Heart right ventricle (tissue), 16 donors: Measurements from ENCODE around the gene PPM1F. TPM values are rescaled to one million over a fixed set of nuclear protein-coding genes. Genes with fewer than 3 reads are reported as not detected.

ENCODE experiments used
- ATAC-seq, 8 donors: fragments of 200-7000 bp; cut with Tn5 transposase; one replicate each; pipeline ENCODE4 v1.9.1; 2020; ENCODE audit warnings: mild to moderate bottlenecking in 8 of 8, moderate library complexity in 8 of 8, moderate number of reproducible peaks in 1 of 8
- DNase-seq, 2 donors: peaks; one replicate each; pipeline ENCODE4 v3.0.0-alpha.2; 2020
- H3K27ac ChIP-seq, 10 donors: fragments of 200-600 bp; sonication (generic) in 2 of 10; one replicate each; pipeline versions ENCODE4 v1.5.0 to v1.8.0; 2020 to 2022; ENCODE audit warnings: mild to moderate bottlenecking in 3 of 10
- H3K27me3 ChIP-seq, 7 donors: fragments of 200-600 bp; one replicate each; pipeline ENCODE4 v1.8.0; 2021 to 2022; ENCODE audit warnings: mild to moderate bottlenecking in 2 of 7
- H3K36me3 ChIP-seq, 9 donors: fragments of 200-600 bp; sonication (generic) in 1 of 9; one replicate each; pipeline versions ENCODE4 v1.5.0 to v1.8.0; 2020 to 2022; ENCODE audit warnings: mild to moderate bottlenecking in 2 of 9
- H3K4me1 ChIP-seq, 9 donors: fragments of 200-600 bp; sonication (generic) in 1 of 9; one replicate each; pipeline versions ENCODE4 v1.5.0 to v1.8.0; 2020 to 2022; ENCODE audit warnings: mild to moderate bottlenecking in 4 of 9
- H3K4me3 ChIP-seq, 10 donors: fragments of 200-600 bp; sonication (generic) in 2 of 10; one replicate each; pipeline versions ENCODE4 v1.5.0 to v1.8.0; 2020 to 2022; ENCODE audit warnings: mild to moderate bottlenecking in 7 of 10, moderate library complexity in 2 of 10
- H3K9me3 ChIP-seq, 11 donors: fragments of 200-600 bp in 10 of 11; sonication (generic) in 2 of 11; one replicate each; pipeline versions ENCODE4 v1.5.0 to v1.8.0; 2013 to 2022; ENCODE audit warnings: mild to moderate bottlenecking in 2 of 11, control low read depth in 1 of 11, moderate library complexity in 1 of 11
- WGBS, 2 donors: extraction: QIAGEN DNeasy Blood & Tissue Kit; methylation state at CpG; one replicate each; pipeline ENCODE4 v1.1.7; 2013; ENCODE audit warnings: inconsistent platforms in 1 of 2; 5-methylcytosine and 5-hydroxymethylcytosine counted together
- intact Hi-C, 10 donors: fragments of 100-400 bp; cut with DNase I; formaldehyde crosslinking; loops; one replicate each; pipeline versions ENCODE4 v1.11.1 to v1.14.2; 2022
- polyA plus RNA-seq, 2 donors: library from polyadenylated mRNA; stranded (reverse); fragments of 200-250 nt; gene quantifications; one replicate each; pipeline ENCODE4 v1.2.3, GENCODE V29; 2013
- total RNA-seq, 10 donors: library from RNA; stranded (reverse); fragmentation: NEBNext Ultra II Directional in 3 of 10; extraction: Animal tissue kit (Norgen Biotek cat#: 25700) in 3 of 10; gene quantifications; one replicate each; pipeline versions ENCODE4 v1.2.1 to v1.2.4, GENCODE V29; 2021 to 2023
- TF ChIP-seq, protein P1 (sequence below), 9 donors: fragments of 200-600 bp; sonication (generic) in 2 of 9; IDR thresholded peaks; one replicate each; pipeline versions ENCODE4 v1.5.0 to v1.8.0; 2021 to 2022; ENCODE audit warnings: antibody characterized with exemption in 9 of 9, mild to moderate bottlenecking in 5 of 9, moderate library complexity in 1 of 9
- donor health status: Arrhythmogenic right ventricular cardiomyopathy.
- donor health status: ischemic (EF 13 %, LVEDD 7.1; RV severe dilation, severe dysfunction).
- donor health status: healthy with polysubstance abuse.
- donor health status: DM: no; HTN: yes; CAD: no.
- donor health status: DM: no; HTN: no; CAD: no.
- donor health status: ischemic (EF 25% LVEDD 6.9; RV normal size, moderate dysfunction).
- donor health status: ischemic (EF 25% LVEDD 5.7; RV mildly dilated, moderate dysfunction).
- donor health status: healthy.
- donor health status: DM: yes; HTN: yes; CAD: no.
- donor health status: Ischemic cardiomyopathy.
- donor health status: ischemic (EF 35%, LVEDD 5.7; RV mildly dilated, moderate dysfunction).
- donor health status: nonischemic (EF 11% LVEDD 7.7; RV severe dilation, severe dysfunction).
- donor health status: DM: yes; HTN: yes; CAD: no.
- donor health status: PGD.
- donor health status: ischemic (EF 29% LVEDD 5.4; RV normal size, mild dysfunction).
- donor health status: nonischemic (EF 23%, LVEDD 6.1; RV moderate dilation, normal function).

Gene PPM1F
- total and polyA plus RNA-seq, 12 donors = 11.8 to 31.4 (median 18.1) TPM

DNA sequence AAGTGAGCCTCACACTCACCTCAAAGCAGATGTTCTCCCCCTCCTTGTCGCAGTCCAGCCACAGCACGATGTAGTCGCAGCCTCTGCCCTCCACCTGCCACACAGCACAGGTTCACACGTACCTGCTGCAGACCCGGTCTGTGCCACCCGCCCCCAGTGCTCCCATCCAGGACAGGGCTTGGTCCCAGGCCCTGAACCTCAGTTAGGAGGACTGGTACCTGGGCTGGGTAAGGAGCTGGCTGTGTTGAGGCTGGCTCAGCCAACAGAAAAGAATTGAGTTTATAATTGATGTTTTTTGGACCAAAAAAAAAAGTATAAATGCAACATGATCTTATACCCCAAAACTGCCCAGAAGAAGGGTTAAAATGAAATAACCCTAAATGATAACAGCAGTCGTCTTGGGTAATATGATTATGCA is 19.2 kb upstream of the PPM1F start:
- intact Hi-C loops = no loop called here
- ATAC-seq (no peak), DNase-seq (no peak)
- Histone ChIP-seq H3K36me3 (peaks cover 0 to 93% (median 54%) of the 10 kb centered on the region in 9 donors), H3K4me3 (no peak overlapping the region), H3K9me3 (no peaks in the 10 kb centered on the region), H3K27me3 (no peaks in the 10 kb centered on the region), H3K4me1 (no peaks in the 10 kb centered on the region), H3K27ac (no peak overlapping the region)
- TF ChIP-seq, protein P1, sequence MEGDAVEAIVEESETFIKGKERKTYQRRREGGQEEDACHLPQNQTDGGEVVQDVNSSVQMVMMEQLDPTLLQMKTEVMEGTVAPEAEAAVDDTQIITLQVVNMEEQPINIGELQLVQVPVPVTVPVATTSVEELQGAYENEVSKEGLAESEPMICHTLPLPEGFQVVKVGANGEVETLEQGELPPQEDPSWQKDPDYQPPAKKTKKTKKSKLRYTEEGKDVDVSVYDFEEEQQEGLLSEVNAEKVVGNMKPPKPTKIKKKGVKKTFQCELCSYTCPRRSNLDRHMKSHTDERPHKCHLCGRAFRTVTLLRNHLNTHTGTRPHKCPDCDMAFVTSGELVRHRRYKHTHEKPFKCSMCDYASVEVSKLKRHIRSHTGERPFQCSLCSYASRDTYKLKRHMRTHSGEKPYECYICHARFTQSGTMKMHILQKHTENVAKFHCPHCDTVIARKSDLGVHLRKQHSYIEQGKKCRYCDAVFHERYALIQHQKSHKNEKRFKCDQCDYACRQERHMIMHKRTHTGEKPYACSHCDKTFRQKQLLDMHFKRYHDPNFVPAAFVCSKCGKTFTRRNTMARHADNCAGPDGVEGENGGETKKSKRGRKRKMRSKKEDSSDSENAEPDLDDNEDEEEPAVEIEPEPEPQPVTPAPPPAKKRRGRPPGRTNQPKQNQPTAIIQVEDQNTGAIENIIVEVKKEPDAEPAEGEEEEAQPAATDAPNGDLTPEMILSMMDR (IDR thresholded peaks at IDR 0.05) = no peak
- 91 to 95% methylated on average over 7 of the region's 7 CpGs for WGBS, 2 donors

DNA sequence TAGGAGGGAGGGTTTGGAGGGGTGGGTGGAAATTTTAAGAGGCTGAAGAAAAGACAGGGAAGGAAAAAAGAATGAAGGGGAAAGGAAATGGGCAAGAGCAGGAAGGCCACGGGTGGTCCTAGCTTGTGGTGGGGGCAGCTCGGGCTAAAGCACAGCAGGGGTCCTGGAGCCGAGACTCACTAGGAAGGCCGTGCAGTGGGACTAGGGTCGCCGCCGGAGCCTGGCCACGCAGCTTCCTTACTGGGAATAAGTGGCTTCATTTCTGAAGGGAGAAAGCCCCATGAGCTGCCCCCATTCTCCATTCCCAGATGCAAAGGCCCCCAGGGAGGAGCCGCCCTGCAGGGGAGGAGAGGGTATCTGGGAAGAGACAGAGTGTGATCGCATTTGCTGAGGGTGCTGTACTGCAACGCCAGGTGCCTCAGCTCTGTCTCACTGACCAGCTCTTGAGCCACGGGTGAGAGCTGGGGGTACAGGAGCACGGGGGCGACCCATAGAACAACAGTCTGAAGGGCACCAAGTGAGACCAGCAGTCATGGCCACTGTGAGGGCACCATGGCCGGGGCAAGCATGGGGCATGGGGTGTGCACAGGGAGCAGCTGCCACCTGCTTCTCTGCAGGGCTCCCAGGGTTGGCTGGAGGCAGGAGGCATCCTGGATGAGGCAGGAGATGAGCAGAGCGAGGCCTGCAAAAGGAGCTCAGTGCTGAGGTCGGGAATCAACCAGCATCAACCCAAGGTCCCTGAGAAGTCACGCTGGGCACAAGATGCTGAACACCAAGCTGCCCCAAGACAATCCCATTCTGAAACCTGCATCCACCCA is 18.4 kb upstream of the PPM1F start:
- no peaks in the 10 kb centered on the region for H3K9me3 ChIP-seq
- H3K27ac ChIP-seq = no peak overlapping the region
- H3K36me3 ChIP-seq = peaks cover 0 to 100% (median 58%) of the 10 kb centered on the region in 9 donors
- intact Hi-C loops = no loop called here
- no peaks in the 10 kb centered on the region for H3K27me3 ChIP-seq
- no peak for DNase-seq
- no peak overlapping the region for H3K4me3 ChIP-seq
- 95 to 96% methylated on average over 18 of the region's 18 CpGs for WGBS, 2 donors
- ATAC-seq = peak in 1 of 8 donors; percentile 24
- H3K4me1 ChIP-seq = no peaks in the 10 kb centered on the region
- TF ChIP-seq, protein P1 (IDR thresholded peaks at IDR 0.05) = no peak

DNA sequence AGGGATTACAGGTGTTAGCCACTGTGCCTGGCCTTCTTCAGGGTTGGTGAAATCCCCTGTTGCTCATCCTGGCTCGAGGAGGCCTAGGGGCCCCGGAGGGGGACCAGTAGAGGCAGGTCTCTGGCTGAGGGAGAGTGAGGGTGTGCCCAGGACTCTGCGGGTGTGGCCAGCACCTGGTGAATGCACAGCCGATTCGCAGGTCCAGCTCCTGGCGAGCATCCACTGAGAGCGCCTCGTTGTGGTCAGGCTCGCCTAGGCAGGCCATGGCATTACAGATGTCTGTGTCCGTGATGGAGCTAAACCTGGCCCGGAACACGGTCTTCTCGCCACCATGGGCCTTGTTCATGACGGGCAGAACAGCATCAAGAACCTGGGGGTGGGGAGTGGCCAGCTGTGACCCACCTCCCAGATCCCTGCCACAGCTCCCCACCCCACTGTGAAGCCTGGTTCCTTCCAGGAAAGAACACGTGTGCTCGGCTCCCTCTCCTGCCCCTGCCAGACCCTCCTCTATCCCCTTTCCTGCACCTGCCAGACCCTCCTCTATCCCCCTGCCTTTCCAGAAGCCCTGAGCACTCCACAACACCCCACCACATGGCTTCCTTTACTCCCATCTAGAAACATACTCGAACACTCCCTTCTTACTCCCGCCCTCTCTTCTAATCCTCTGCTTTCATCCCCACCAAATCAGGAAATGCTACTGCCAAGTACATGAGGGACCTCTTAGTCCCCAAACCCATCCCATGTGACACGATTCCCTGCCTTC is 17.6 kb upstream of the PPM1F start:
- TF ChIP-seq, protein P1 (IDR thresholded peaks at IDR 0.05) = no peak
- Histone ChIP-seq H3K27ac (no peak overlapping the region), H3K4me3 (no peak overlapping the region), H3K4me1 (no peaks in the 10 kb centered on the region), H3K36me3 (peaks cover 0 to 100% (median 62%) of the 10 kb centered on the region in 9 donors), H3K9me3 (no peaks in the 10 kb centered on the region), H3K27me3 (no peaks in the 10 kb centered on the region)
- 92 to 93% methylated on average over 19 of the region's 19 CpGs for WGBS, 2 donors
- no peak for ATAC-seq
- DNase-seq = no peak
- intact Hi-C loops = no loop called here

DNA sequence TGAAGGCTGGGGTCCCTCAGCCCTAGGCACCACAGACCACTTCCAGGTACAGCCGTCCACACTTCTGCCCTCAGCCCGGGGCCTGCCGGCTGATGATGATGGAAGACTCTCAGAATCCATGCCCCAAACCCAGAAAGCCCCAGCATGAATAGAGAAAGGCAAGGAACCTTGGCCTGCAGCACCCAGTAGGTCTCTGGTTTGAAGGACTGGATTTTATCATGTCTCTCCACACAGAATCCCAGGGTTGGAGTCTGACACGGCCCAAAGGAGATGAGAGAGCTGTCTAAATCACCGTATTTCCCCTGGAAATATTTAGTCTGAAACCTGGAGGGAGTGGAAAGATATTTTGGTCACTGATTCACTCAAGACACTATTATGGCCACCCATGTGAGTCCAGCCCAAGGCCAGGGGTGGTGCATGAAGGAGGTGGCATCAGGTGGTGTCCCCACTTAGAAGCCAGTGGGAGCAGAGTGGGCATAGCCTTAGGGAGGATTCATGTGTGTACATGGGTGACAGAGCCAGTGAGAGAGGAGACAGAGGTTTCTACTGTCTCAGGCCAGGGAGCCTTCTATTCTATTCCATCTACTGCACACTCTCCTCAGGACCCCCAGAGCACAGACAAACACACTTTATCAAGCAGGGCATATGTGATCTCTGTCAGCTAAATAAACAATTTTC is 15.9 kb upstream of the PPM1F start:
- Histone ChIP-seq H3K27me3 (no peaks in the 10 kb centered on the region), H3K4me3 (no peak overlapping the region), H3K4me1 (no peaks in the 10 kb centered on the region), H3K27ac (no peak overlapping the region), H3K9me3 (no peaks in the 10 kb centered on the region), H3K36me3 (peaks cover 0 to 100% (median 67%) of the 10 kb centered on the region in 9 donors)
- intact Hi-C loops = no loop called here
- WGBS, 2 donors = 94 to 95% methylated on average over 5 of the region's 5 CpGs
- TF ChIP-seq, protein P1 (IDR thresholded peaks at IDR 0.05) = no peak
- DNase-seq (no peak), ATAC-seq (no peak)
